Peyer's patch (tissue), 4 donors: ENCODE data around the gene CYP27C1. TPM values are rescaled to one million over a fixed set of nuclear protein-coding genes. Genes with fewer than 3 reads are reported as not detected.

Source experiments
- DNase-seq, 3 donors: peaks; one replicate each; pipeline ENCODE4 v3.0.0-alpha.2; 2017 to 2019
- H3K27ac ChIP-seq, 4 donors: fragments of 200-600 bp; sonication (generic); one replicate each; pipeline ENCODE4 v1.5.1; 2016 to 2019
- H3K27me3 ChIP-seq, 2 donors: fragments of 200-600 bp; sonication (generic); one replicate each; pipeline ENCODE4 v1.5.1; 2019
- H3K36me3 ChIP-seq, 3 donors: fragments of 200-600 bp; sonication (generic); one replicate each; pipeline ENCODE4 v1.5.1; 2016 to 2019
- H3K4me1 ChIP-seq, 4 donors: fragments of 200-600 bp; sonication (generic); one replicate each; pipeline ENCODE4 v1.5.1; 2016 to 2019
- H3K4me3 ChIP-seq, 4 donors: fragments of 200-600 bp; sonication (generic); 1 replicate in 3 of 4; 2 replicates in 1 of 4; pipeline ENCODE4 v1.5.1; 2016 to 2019; ENCODE audit warnings: mild to moderate bottlenecking in 1 of 4
- H3K9me3 ChIP-seq, 4 donors: fragments of 200-600 bp; sonication (generic); one replicate each; pipeline ENCODE4 v1.5.1; 2016 to 2019; ENCODE audit warnings: mild to moderate bottlenecking in 1 of 4
- POLR2A ChIP-seq, 2 donors: fragments of 450-650 bp; IDR thresholded peaks; one replicate each; pipeline ENCODE4 v1.5.1; 2017; ENCODE audit warnings: antibody characterized with exemption in 2 of 2, mild to moderate bottlenecking in 2 of 2, moderate library complexity in 2 of 2
- total RNA-seq, 4 donors: library from RNA; depleted of rRNA; stranded (reverse); fragments of >200 nt; gene quantifications; one replicate each; pipeline ENCODE4 v1.1.0, GENCODE V29; 2016
- TF ChIP-seq, protein P1 (sequence below), 6 experiments: fragments of 450-650 bp in 4 of 6; fragments of 200-600 bp in 2 of 6; sonication (generic) in 1 of 6; IDR thresholded peaks; one replicate each; pipeline ENCODE4 v1.5.1; 2017 to 2019; ENCODE audit warnings: antibody characterized with exemption in 6 of 6, mild to moderate bottlenecking in 3 of 6, moderate library complexity in 1 of 6

The CYP27C1 gene
- total RNA-seq, 4 donors from 2014 or later = 0.13 TPM; not detected in 3

DNA sequence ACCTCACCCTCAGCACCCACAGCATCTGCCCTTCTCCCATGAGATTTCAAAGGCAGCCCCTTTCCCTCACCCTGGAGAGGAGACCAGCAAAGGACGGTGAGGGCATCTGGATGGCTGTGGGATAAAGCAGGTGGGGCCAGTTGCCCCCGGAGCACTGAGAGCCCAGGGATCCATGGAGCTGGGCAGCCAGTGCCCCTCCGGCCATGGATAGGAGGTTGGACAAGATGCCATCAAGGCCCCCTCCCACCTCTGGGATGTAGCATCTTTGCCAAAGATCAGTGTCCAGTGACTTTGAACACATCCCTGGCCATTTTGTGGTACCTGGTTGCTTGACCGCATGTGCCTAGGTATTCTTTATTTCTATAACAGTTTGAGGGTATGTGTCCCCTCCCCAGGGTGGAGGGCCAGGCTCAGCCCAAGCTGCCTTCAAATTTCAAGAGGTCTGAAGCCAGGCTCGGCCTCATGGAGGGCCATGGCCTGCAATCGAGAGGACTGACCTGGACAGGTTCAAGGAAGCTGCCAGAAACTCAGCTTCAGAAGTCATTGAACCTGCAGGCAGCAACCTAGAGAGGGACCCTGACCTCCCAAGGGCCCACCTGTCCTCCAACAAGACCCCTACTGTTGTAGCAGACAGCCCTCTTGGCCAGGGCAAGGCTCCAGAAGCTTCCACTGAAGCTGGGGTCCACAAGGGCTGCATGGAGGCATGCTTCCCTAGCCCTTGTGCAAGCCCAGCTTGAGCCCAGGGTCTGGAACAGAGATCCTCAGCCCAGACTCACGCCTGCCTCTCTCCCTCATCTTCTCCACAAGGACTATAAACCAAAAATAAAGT is 57.6 kb downstream of the CYP27C1 start:
- Histone ChIP-seq H3K27ac (no peak overlapping the region), H3K4me3 (no peak overlapping the region), H3K9me3 (no peaks in the 10 kb centered on the region), H3K36me3 (no peaks in the 10 kb centered on the region), H3K27me3 (no peaks in the 10 kb centered on the region), H3K4me1 (no peaks in the 10 kb centered on the region)
- no peak for DNase-seq
- no peak for TF ChIP-seq POLR2A (IDR thresholded peaks at IDR 0.05)
- TF ChIP-seq, protein P1, sequence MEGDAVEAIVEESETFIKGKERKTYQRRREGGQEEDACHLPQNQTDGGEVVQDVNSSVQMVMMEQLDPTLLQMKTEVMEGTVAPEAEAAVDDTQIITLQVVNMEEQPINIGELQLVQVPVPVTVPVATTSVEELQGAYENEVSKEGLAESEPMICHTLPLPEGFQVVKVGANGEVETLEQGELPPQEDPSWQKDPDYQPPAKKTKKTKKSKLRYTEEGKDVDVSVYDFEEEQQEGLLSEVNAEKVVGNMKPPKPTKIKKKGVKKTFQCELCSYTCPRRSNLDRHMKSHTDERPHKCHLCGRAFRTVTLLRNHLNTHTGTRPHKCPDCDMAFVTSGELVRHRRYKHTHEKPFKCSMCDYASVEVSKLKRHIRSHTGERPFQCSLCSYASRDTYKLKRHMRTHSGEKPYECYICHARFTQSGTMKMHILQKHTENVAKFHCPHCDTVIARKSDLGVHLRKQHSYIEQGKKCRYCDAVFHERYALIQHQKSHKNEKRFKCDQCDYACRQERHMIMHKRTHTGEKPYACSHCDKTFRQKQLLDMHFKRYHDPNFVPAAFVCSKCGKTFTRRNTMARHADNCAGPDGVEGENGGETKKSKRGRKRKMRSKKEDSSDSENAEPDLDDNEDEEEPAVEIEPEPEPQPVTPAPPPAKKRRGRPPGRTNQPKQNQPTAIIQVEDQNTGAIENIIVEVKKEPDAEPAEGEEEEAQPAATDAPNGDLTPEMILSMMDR (IDR thresholded peaks at IDR 0.05) = no peak

DNA sequence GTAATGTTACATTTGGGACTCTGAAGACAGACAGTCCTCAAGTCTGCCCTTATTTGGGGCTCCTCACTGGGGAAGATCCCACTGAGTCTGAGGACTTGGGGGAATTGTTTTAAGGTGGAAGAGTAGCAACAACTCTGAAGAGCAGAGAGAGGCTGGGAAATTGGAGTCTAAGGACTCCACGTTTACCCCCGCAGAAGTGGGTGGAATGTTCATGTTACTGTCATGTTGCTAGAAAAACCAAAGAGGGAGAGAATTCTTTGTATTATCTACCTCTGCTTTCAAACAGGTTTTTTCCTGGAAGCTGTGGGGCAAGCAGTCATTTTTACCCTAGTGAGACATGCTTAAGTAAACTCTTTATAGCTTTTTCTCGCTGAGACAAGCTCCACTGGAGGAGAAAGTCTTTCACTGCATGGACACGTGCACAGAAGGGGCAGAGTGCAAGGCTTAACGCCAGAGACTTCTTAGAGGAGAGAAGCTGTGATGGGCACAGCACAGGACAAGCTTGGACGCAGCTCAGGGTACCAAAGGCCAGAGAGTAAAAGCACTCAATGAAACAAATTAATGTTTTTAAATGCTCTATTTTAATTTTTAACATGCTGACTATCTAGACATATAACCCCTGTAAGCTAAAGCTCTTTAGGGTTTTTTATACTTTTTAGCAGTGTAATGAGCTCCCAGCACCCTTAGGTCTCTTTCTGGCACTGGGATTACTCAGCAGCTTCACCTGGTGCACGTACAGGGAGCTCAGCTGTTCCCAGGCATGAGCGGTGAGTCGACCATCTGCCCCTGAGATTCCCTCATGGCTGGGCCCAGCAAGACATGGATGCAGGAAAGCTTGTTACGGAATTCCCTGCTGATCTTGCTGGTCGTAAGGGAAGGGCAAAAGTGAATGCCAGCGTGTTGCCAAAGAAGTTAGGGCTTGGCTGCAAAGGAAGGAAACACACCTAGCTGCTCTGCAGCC is 58.6 kb downstream of the CYP27C1 start:
- Histone ChIP-seq H3K4me1 (no peaks in the 10 kb centered on the region), H3K27me3 (no peaks in the 10 kb centered on the region), H3K9me3 (no peaks in the 10 kb centered on the region), H3K27ac (peak overlapping the region in 1 of 4 donors; percentile 40), H3K36me3 (no peaks in the 10 kb centered on the region), H3K4me3 (no peak overlapping the region)
- DNase-seq = peak in 1 of 3 donors; percentile 76
- no peak for TF ChIP-seq POLR2A (IDR thresholded peaks at IDR 0.05)
- TF ChIP-seq, protein P1 (IDR thresholded peaks at IDR 0.05) = no peak

- no peak for TF ChIP-seq POLR2A (IDR thresholded peaks at IDR 0.05)
- TF ChIP-seq, protein P1 (IDR thresholded peaks at IDR 0.05) = no peak
- H3K27ac ChIP-seq = no peak overlapping the region
- H3K9me3 ChIP-seq = no peaks in the 10 kb centered on the region
- no peaks in the 10 kb centered on the region for H3K27me3 ChIP-seq
- H3K4me1 ChIP-seq = no peaks in the 10 kb centered on the region
- H3K36me3 ChIP-seq = no peaks in the 10 kb centered on the region
- DNase-seq = no peak
- no peak overlapping the region for H3K4me3 ChIP-seq
Observed at GRCh38 chr2:127160676-127161075, 59.4 kb downstream of the CYP27C1 start.

DNA sequence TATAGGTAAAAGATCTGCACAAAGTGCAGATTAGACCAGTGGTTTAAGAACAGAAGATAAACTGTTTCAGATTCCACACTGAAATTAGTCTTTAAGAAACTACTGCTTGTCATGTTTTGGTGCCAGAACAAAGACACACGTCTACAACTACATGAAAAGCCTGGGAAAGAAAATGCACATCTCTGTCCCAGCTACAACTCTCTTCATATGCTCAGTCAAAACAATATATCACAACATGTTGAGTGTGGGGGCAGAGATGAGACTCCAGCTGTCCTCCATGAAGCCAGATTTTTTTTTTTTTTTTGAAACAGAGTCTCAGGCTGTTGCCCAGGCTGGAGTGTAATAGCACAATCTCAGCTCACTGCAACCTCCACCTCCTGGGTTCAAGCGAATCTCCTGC is 60.6 kb downstream of the CYP27C1 start:
- Histone ChIP-seq H3K4me3 (no peak overlapping the region), H3K9me3 (no peaks in the 10 kb centered on the region), H3K27ac (no peak overlapping the region), H3K4me1 (no peaks in the 10 kb centered on the region), H3K27me3 (no peaks in the 10 kb centered on the region), H3K36me3 (no peaks in the 10 kb centered on the region)
- DNase-seq = no peak
- TF ChIP-seq, protein P1 (IDR thresholded peaks at IDR 0.05) = no peak

DNA sequence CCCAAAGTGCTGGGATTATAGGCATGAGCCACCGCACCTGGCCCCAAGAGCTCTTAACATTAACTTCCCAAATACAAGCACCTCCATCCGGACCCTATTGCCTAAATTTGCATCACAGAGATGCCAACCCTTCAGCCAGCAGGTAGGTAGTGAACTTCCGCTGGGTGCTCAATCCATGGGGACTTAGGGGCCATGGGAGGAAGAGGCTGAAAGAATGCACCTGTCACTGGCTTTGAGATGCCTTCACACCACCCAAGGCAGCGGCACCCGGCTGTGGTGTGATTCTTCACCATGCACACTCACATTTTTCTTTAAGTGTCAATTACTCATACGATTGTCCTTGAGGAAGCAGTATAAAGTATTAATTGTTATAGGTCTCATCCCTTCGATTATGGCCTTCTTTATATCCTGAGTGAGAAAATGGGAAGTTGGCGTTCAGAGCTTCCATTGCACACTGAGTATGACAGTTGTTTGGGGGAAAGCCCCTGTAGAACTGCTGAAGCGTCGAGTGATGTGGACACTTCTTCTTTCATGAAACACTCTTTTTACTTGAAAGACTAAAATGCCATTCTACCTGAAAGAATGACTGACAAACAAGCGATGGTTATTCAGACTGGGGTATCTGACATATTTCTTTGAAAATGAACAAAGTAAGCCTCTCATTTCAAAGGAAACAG is 61.3 kb downstream of the CYP27C1 start:
- no peak for DNase-seq
- TF ChIP-seq, protein P1 (IDR thresholded peaks at IDR 0.05) = no peak
- TF ChIP-seq POLR2A (IDR thresholded peaks at IDR 0.05) = no peak
- H3K4me3 ChIP-seq = no peak overlapping the region
- H3K4me1 ChIP-seq = no peaks in the 10 kb centered on the region
- H3K27ac ChIP-seq = no peak overlapping the region
- H3K27me3 ChIP-seq = no peaks in the 10 kb centered on the region
- H3K36me3 ChIP-seq = no peaks in the 10 kb centered on the region
- H3K9me3 ChIP-seq = no peaks in the 10 kb centered on the region
